GOT3 (cell line): ENCODE measurements around the gene DNAJC15.
"Not testable (repeated sequence)": the region's sequence is repeated elsewhere in the genome, so short reads cannot be mapped to it uniquely, and the experiment has no call there.

Experiments
- DNase-seq: peaks from one replicate; lab custom pipeline; 2025; ENCODE audit warnings: mixed read lengths; lab: John Stamatoyannopoulos, UW

DNAJC15 gene

DNA sequence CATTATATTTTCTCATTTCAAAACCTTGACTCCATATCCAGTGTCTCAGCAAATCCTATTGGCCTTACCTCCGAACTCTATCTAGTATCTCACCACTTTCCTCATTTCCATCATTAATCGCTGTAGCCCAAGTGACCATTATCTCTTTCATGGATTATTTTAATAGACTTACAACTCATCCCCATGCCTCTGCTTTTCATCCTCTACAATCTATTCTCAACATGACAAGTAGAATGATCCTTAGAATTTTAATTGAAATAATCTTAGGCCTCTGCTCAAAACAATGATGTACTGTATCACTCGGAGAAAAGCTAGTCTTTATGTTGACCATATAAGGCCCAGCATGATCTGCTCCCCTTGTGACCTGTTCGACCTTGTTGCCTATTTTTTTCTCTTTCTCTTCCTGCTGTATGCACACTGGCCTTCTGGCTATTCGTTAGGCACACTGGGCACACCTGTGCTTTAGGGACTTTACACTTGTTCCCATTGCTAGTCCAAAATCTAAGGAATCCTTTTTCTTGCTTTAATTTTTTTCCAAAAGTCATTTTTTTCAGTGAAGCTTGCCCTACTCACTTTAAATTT lies 21.4 kb downstream of the DNAJC15 start:
- DNase-seq: no peak

DNA sequence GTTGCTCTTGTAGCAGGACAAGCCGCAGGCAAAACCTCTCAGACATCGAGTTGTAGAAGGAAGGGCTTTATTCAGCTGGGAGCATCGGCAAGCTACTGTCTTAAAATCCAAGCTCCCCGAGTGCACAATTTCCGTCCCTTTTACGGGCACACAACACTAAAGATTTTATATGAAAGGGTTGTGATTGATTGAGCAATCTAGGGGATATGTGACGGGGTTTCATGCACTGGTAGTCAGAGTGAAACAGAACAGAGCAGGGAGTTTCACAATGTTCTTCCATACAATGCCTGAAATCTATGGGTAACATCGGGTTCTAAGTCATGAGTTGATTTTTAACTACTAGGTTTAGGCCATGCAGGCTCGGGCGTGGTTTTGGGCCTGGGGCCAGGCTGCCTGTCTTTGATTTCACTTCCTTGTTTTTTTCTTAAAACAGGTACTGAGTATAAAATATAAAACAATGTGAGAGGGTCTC lies 22.0 kb downstream of the DNAJC15 start:
- not testable (repeated sequence) for DNase-seq

- DNase-seq: no peak
Observed at GRCh38 chr13:43046259-43046658, 22.9 kb downstream of the DNAJC15 start.

DNA sequence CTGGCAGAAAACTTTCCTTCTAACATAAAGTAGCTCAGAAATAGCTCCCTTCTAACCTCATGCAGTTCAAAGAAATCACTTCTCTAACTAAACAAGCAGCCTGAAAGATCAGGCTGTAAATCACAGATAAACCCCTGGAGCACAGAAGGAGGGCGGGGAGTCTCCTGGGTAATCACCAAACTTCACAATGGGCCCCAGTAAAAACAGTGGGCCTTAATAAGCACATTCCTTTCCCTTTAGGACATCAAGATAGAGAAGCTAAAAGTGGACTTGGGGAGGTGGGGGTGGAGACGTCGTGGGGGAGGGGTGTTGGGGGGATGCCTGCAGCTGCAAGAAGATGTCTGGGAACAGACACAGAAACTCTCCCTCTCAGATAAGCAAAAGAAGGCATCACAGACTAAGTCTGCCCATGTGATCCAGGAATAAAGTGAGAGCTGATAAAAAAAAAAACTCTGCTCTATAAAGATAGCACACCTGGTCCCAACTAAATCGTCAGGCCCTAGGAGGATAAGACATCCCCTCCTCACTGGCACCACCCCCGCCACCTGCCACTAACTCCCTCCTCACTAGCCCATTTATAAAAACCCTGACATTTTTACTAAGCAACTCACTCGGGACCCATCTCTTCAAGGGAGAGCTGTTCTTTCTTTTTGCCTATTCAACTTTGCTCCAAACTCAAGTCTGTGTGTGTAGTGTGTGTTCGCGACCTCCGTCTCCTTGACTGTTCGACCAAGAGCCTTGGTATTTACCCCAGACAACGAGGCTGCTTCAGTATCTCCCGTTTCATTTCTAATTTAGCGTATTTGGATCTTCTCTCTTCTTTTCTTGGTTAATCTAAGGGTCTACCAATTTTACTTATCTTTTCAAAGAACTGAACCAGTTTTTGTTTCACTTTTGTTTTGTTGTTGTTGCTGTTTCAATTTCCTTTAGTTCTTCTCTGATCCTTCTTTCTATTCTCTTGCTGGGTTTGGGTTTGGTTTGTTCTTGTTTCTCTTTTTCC lies 31.7 kb downstream of the DNAJC15 start:
- DNase-seq: no peak

GRCh38 chr13:43057653-43058317 lies 34.4 kb downstream of the DNAJC15 start:
- DNase-seq: no peak

DNA sequence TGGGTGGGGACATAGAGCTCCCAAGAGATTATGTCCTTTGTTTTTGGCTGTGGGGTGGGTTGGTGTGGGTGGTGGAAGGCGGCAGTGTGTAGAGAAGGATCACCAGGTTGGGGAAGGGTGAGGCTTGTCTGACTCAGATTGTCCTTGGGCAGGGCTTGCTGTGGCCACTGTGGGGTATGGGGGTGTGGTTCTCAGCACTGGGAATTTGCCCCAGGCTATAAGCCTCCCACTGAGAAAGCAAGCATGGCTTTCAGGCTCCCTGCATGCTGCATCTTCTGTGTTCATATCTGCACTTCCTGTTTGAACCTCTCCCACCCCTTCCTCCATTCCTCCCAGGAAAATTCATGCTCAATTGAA lies 34.9 kb downstream of the DNAJC15 start:
- peak; percentile 24 for DNase-seq

DNA sequence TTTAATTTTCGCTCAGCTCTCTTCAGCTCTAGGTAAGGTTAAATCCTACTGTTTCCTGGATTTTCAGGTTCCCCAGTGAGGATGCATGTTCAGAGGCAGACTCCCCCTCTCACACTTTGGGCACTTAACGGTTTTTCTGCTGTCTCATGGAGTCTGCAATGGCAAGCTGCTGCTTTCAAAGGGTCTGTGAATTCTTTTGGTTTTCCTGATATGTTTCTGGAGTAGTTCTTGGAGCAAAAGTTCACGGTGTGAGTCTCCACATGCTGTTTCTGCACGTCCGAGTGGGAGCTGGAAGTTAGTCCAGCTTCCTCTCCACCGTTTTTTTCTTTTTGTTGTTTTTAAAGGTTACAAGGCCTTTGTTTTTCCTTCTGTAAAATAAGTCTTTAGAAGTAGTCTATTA lies 35.4 kb downstream of the DNAJC15 start:
- no peak for DNase-seq

- not testable (repeated sequence) for DNase-seq
Observed at GRCh38 chr13:43059779-43060178, 36.4 kb downstream of the DNAJC15 start.

- not testable (repeated sequence) for DNase-seq
Observed at GRCh38 chr13:43060806-43061205, 37.4 kb downstream of the DNAJC15 start.

GRCh38 chr13:43061496-43062280 lies 38.3 kb downstream of the DNAJC15 start:
- no peak for DNase-seq

- DNase-seq: no peak
Observed at GRCh38 chr13:43071824-43072223, 48.4 kb downstream of the DNAJC15 start.

DNA sequence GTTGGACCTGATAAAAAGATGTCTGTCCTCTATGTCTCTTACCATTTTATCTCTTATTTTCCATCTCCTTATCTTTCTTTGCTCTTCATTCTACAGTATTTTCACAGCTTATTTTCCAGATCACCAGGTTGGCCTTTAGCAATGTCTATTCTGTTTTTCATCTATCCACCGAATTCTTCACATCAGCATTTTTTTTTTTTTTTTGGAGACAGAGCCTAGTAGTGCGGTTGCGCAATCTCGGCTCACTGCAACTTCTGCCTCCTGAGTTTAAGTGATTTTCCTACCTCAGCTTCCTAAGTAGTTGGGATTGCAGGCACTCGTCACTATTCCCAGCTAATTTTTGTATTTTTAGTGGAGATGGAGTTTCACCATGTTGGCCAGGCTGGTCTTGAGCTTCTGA lies 49.0 kb downstream of the DNAJC15 start:
- no peak for DNase-seq

GRCh38 chr13:43074824-43075510 lies 51.6 kb downstream of the DNAJC15 start:
- DNase-seq: no peak

DNA sequence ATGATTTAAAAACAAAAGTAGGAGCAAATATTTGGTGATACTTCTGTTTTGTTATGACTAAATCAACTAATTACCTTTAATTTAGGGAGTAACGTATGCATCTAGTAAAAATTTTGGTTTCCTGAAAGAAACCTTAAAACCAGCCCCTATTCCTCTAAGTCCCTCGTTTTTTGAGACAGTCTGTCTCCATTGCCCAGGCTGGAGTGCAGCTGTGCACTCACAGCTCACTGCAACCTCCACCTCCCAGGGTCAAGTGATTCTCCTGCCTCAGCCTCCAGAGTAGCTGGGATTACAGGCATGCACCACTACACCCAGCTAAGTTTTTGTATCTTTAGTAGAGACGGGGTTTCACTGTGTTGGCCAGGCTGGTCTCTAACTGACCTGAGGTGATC lies 52.1 kb downstream of the DNAJC15 start:
- DNase-seq: not testable (repeated sequence)

GRCh38 chr13:43077046-43077445 lies 53.7 kb downstream of the DNAJC15 start:
- no peak for DNase-seq

- no peak for DNase-seq
Observed at GRCh38 chr13:43077461-43077860, 54.1 kb downstream of the DNAJC15 start.

DNA sequence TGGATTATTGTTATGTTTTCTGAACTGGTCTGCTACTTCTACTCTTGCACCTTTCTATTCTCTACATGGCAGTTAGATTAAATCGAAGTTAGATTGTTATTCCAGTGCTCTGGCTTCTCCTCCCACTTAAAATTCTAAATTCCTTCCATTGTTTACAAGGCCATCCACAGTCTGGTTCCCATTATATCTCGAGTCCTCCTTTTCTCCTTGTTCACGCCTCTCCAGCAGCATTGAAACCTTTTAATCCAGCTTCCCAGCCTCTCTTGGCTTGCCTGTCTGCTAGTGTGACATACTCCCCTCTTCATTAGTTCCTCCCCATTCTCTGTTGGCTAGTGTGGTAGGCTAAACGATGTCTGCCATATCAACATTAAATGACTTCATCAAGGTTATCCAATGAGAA lies 54.5 kb downstream of the DNAJC15 start:
- no peak for DNase-seq

- DNase-seq: no peak
Observed at GRCh38 chr13:43078399-43078798, 55.0 kb downstream of the DNAJC15 start.

GRCh38 chr13:43079392-43079931 lies 56.1 kb downstream of the DNAJC15 start:
- no peak for DNase-seq

DNA sequence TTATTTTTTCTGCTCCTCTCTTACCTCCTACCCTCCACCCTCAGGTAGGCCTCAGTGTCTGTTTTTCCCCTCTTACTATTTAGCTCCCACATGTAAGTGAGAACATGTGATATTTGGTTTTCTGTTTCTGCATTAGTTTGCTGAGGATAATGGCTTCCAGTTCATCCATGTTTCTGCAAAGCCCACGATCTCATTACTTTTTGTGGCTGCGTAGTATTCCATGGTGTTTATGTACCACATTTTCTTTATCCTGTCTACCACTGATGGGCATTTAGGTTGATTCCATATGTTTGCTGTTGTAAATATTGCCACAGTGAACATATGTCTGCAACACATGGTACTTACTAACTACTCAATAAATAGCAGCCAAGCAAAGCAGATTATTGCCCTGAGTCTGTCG lies 56.8 kb downstream of the DNAJC15 start:
- DNase-seq: no peak

GRCh38 chr13:43081866-43082265 lies 58.5 kb downstream of the DNAJC15 start:
- no peak for DNase-seq
